Stimulated activated naive CD4-positive, alpha-beta T cell (primary cell): Measurements from ENCODE around the gene PARVA.
A peak's percentile ranks its signal among the peaks of the same experiment; 100 is the strongest.

Source experiments
- DNase-seq, 6 experiments: peaks; one replicate each; lab custom pipeline; 2025; lab: John Stamatoyannopoulos, UW

PARVA gene

DNA sequence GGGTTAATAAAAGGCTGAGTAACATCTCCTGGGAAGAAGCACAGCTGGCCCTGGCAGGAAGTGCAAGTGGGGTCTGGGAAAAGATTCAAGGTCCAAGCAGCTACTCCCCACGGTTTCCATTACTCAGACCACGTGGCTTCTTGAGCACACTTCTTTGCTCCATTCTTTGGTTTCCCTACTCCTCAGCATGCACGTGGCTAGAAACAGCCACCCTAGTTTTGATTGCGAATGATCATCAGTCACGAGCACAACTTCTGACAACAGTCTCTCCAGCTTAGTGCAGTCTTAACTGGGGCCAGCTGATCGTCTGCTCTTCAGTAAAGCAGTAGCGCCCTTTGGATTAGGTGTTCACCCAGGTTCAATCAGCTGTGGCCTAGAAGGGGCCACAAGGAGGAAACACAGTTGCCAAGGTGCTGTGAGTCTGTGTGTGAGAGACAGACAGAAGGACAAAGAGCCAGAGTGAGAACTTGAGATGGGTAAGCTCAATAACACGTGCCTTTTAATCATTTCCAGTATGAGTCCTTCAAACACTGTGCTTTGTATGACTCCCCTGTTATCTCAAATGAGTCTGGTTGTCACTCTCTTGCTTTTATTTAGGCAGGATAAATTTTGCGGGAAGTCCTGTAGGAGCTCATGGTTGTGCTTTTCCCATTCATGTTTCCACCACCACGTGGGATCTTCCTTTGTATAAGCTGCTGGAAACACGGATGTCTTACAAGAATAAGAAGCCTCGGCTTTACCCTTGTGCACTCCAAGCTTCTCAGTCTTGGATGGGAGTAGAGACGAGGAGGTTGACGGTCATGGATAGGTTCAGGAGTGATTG lies 901 bp upstream of the PARVA start:
- no peak for DNase-seq

DNA sequence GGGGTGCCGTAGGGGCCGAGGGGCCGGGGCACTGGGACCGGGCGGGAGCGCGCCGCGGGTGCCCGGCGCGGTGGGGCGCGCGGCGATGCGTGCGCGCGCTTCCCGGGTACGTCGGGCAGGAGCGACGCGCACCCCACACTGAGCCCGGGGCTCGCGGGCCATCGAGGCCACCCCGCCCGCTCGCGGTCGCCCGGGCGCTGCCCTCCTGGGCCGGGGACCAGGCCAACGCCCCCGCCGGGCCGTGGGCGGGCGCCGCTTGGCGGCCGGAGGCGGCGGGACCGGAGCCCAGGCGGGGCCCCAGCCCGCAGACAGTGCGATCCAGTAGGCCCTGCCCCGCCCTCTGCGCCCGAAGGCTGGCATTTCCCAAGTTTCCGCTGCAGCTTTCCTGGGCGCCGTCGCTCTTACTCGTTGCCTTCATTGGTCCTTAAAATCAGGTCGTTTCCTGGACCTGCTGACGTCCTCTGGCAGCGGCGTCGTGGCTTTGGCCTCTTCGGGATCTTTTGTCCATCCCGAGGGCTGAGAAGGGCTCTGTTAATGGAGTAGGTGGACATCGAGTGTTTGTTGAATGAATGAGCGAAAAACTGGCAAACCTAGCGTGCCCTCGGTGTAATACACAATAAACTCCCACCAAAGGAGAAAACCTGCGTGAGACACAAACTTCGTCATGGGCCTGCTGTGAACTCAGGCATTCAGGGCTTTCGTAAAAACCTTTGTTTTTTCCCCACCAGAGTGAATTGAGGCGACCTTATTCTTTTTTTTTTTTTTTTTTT lies 638 bp downstream of the PARVA start:
- DNase-seq: peak in 1 of 6 experiments; percentile 41

DNA sequence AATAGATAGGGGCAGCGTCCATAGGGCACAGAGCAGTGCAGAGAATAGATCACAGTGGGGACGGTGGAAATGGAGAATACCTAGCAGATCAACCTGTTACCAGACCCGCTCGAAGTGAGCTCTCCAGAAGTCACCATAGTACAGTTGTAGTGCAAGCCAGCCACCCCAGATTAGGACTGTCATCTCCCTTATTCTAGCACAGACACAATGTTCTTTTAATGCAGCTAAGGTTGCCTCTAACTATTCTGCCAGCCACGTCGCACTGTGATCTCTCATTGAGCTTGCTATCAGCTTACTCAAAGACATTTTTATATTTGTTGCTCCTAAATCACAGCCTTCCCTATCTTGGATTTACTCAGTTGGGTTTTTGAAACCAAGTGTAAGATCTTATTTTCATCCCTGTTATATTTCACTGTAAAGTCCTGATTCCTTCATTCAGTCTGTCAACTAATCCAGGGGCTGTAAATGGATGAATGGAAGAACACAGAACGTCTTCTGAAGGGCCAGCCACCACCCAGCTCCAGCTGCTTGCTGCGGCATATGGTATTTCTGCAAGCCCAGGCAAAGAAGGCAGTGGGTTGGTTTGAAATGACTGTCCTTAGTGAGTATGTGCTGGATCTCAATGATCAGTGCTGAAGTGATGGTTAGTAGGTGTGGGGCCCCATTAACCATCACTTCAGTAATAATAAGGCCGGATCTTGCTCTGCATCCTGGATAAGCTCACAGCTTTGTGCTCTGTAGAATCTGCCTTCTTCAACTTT lies 3.4 kb downstream of the PARVA start:
- no peak for DNase-seq

DNA sequence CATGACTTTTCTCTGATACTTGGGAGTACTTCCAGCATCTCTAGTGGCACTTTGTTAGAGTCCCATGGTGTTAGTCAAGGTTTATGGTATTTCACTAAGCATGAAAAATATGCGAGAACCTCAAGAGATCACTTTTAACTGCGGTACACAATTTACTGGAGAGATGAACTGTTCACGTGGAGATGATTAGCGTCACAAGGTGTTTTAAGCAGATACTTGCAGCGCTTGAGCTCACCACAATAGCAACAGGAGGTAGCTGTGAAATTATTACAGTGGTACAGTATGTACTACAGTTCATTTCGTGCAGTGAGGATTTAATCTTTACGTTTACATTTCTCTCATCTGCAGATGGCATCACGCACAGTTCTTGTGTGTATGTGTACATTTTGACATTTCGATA lies 4.5 kb downstream of the PARVA start:
- no peak for DNase-seq

DNA sequence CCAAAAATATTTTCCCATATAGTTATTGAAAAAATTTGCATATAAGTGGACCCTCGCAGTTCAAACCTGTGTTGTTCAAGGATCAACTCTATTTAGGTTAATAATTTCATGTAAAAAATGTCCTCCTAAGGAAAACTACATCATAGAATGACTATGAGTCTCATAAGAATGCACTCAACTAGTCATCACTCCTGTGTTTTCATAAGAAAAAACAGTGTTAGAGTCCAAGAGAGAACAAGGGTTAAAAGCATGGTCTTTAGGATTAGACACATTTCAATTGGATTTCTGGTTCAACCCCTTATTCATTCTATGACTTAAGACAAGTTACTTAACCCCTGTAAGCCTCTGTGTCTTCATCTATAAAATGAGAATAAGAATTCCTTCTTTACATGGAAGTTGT lies 5.1 kb downstream of the PARVA start:
- no peak for DNase-seq

DNA sequence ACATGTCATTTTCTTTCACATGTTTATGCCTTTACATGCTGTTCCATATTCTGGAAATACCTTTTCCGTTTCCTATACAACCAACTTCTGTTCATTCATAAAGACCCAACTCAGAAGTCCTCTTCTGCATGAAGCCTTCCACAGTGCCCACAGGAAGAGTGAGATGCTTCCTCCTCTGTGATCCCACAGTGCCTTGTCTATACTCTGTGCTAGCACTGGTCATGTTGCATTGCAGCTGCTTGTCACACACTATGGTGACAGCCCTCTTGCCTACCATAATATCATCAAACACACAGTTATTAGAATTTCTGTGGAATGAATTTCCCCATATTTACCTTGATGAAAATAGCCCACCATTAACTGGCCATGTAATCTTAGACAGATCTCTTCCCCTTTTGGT lies 8.9 kb downstream of the PARVA start:
- DNase-seq: no peak

DNA sequence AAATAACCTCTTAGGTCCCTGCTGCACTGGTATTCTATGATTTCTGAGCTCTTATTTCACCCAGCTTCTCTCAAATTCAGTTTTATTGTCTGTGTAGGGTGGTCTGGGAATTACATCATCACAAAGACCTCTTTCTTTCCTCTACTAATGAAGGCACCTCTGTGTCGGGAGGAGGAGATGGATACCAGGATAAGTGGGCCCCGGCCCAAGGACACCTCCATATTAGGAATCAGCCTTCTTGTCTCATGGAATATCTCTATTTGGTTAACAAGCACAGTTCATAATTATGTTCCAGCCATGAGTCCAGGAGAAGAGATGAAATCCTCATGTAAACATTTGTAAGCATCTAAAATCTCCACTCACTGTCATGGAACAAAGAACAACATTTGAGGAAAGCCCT lies 9.4 kb downstream of the PARVA start:
- no peak for DNase-seq

DNA sequence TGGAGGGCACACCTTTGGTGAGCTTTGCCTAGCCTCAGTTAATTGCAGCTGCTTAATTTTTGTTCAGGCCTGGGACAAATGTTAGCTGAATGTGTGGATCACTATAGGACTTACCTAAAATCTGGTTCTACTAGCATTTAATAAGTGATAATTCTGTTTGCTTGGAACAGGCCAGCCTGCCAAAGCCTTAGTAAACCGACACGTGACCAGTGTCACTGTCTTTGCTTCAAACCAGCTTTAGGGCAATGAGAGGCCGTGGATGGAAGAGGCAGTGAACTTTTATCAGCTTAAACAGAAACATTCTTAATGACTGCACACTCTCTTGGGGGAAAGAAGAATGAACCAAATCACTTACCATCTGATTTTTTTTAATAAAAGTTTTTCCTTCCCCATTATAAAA lies 10.8 kb downstream of the PARVA start:
- no peak for DNase-seq

DNA sequence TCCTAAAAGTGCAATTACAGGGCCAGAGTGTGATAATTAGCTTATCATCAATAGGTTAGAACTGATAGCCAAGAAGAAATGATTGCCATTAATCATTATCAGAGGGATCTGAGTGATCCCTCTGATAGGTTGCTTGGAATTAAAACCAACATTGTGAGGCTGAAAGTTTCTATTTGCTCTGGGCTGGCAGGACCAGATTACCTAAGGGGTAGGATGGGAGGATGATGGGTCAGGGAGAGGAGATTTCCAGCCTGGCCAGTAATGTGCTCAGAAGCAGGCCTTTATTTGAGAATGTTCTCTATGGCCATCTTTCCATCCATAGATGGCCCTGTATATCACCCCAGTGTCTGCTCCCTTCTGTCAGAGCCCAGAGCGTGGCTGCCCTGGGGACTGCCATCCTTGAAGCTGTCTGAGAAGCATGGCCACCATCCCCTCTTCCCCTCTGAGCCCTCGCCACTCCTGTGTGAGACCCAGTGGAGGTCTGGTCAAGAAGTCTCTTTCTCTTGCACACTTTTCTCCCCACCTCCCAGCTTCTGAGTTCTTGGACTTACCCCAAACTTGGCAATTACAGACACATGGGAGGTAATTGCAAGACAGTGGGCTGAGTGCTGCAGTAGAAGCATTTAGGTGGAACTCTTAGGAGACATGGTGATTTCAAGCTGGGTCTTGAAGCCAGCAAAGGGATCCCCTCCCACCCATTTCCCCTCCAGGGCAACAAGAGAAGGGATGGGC lies 11.7 kb downstream of the PARVA start:
- no peak for DNase-seq

DNA sequence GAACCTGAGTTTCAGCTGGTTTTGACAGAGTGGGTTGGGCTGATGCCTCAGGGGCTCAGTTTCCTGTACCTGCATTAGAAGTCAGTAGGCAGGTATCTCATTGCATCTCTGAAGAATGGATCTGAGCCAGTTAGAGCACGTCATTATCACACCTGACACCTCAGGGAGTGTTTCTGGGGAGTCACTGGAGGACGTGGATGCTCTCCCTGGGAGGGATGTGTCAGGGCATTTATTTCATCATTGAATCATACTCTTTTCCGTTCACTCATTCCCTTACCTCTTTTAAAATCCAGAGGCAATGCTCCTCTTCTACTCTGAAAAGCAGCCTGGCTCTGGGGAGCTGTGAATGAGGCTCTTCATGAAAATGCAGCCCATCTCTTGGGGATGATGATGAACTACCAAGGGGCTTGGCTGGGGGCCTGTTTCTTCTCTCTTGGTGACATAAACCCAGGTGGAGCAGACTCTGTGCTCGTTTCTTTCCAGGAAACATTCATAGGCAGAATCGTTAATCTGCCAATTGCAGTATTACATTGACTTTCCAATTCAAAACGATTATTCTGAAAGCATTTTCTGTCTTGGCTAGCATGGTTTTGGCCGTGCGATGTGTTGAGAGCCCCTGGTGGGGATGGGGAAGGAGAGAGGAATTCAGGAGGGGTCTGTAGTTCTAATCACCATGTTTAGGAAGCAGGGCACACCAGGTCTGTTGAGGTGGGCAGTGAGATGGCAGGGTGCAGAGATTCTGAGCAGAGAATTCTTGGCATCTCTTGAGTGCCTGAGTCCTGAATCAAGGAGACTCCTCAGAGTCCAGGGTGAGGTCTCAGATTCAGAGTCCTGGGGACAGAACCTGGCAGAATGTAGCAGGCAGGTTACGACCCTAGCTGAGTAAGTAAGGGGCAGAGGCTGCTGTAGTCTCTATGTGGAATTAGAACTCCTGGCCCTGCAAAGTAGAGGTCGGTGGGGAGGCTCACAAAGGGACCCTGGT lies 12.6 kb downstream of the PARVA start:
- no peak for DNase-seq

DNA sequence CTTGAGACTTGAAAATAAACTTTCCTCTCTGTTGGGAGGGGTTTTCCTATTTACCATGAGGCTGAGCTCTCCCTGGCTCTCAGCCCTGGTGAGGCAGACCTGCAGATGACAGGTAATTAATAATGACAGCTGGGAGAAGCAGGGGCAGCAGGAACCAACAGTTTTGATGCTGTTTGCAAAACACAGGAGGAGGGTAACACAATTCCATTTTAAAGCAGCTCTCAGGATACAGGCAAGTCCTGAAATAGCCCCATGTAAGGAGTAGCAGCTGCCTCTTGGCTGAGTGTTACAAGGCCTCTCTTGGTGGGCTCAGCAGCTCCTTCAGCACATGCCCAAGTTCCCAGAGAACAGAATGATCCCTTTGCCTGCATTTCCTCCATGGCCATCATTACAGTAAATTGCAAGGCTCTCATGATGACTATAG lies 13.3 kb downstream of the PARVA start:
- DNase-seq: no peak

DNA sequence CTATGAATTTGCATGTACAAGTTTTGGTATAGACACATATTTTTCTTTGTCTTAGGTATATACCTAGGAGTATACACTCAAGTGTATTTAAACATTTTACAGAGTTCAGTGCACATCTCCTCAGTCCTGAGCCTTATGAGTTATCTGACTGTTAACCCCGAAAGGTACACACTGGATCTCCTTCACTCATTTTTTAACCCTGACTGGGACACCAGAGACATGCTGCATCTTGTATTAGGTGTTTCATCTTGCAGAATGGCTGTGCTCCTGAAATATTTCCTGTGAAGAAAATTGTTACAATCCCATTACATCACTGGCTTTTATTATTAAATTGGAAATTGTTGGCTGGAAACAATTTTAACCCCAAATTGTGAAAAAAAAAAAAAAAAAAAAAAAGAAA lies 15.3 kb downstream of the PARVA start:
- no peak for DNase-seq

DNA sequence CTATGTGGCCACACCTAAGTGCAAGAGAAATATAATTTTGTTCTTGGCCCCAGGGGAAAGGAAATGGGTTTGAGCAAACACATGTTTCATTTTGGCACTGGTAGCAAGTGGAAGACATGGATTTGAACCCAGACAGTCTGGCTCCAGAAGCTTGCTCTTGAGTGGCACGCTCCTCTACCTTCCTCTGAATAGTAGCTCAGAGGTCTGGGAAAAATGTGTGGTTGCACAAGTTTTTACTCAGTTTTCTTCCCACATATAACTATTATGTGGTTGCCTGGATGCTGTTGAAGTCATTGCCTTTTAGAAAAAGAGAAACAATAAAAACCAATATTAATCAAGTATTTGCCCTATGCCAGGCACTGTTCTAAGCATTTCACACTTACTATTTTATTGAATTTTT lies 16.3 kb downstream of the PARVA start:
- DNase-seq: no peak

DNA sequence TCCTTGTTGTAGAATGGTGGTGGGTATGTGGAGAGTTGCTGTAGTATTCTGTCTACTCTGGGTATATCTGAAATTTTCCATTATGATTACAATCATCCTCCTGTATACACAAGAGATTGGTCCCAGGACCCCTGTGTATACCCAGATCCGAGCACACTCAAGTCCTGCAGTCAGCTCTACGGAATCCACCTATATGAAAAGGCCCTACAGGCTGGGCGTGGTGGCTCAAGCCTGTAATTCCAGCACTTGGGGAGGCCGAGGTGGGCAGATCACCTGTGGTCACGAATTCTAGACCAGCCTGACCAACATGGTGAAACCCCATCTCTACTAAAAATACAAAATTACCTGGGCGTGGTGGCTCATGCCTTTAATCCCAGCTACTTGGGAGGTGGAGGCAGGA lies 17.2 kb downstream of the PARVA start:
- DNase-seq: no peak

DNA sequence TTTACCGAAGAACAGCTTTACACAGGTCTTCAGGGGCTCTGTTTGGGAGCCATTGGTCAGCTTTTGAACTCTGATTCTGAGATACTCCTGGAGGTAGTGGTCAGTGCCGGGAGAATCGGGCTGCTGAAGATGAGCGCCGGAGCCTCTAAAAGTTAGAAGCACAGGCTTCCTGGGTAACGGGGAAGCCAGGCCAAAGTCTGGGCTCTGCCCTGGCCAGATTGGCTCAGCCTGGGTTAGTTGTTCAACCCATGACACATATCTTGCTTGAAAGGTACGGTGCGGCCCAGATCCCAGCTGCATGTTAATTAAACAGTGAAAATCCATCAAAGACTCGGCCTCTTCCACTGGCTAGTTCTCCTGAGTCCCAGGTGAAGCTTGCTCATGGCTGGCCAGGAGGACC lies 18.0 kb downstream of the PARVA start:
- no peak for DNase-seq

DNA sequence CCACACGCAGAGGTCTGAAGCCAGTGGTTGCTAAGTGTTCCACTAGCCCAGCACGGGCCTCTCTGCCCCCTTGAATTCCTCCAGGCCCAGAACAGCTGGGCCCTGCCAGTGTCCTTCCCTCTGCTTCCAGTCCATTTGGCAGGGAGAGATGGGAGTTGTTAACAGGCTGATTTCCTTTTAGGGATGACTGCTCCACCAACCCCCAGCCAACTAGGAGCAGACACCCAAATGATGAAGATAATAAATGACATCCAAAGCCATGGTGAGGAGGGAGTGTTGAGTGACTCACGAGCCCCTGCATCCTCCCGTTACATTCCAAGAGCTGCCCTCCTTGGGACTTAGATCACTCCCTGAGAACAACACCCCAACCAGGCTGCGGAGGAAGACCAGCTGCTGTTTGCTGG lies 20.6 kb downstream of the PARVA start:
- DNase-seq: no peak

DNA sequence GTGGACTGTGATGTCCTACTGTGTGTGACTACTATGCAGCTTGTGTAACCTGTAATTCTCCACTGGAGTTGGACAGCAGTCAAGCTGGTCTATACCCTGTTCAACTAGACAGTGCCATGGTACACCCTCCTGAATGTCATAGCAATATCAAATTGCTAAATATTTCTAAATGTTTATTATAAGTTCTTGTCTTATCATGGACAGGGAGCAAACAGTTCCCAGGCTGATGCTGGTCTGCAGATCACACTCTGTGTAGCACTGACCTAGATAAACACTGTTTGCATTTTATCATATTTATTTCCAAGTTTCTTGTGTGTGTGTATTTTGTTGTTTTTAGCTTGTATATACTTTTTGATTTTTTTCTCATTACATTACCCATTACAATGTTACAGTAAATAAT lies 22.0 kb downstream of the PARVA start:
- DNase-seq: no peak

DNA sequence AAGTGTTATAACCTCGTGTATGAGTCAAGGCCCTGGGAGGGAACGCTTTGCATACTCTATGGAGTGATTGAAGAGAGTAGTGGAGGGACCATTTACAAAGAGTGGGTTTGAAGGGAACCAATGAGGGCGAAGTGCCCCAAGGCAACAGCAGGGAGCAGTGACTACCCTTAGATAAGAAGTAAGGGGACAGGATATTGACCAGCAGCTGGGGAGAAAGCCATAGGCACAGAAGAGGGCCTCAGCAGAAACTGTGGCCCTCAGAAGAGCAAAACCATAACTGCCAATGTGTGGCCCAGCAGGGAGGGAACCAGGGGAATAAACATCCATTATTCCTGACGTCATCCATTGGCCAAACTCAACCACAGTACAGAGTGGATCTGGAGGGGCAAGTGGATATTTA lies 24.7 kb downstream of the PARVA start:
- no peak for DNase-seq

DNA sequence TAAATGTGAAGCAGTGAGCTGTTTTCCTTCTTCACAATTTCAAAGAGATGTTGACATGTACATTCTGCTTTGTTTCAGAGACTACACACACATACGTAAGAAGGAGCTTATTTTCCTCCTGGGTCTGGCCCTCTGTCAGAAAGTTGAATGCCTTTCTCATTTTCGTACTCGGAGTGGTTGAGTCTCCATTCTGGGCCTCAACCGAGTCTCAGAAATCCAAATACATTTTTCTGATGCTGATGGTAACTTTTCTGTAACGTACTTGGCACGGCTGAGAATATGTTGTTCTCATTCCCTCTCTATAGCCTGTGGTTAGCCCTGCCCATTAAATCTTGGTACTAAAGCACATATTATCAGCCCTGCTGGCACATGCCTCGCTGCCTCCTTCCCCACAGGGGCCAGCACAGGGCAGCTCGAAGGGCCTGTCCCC lies 25.3 kb downstream of the PARVA start:
- no peak for DNase-seq

DNA sequence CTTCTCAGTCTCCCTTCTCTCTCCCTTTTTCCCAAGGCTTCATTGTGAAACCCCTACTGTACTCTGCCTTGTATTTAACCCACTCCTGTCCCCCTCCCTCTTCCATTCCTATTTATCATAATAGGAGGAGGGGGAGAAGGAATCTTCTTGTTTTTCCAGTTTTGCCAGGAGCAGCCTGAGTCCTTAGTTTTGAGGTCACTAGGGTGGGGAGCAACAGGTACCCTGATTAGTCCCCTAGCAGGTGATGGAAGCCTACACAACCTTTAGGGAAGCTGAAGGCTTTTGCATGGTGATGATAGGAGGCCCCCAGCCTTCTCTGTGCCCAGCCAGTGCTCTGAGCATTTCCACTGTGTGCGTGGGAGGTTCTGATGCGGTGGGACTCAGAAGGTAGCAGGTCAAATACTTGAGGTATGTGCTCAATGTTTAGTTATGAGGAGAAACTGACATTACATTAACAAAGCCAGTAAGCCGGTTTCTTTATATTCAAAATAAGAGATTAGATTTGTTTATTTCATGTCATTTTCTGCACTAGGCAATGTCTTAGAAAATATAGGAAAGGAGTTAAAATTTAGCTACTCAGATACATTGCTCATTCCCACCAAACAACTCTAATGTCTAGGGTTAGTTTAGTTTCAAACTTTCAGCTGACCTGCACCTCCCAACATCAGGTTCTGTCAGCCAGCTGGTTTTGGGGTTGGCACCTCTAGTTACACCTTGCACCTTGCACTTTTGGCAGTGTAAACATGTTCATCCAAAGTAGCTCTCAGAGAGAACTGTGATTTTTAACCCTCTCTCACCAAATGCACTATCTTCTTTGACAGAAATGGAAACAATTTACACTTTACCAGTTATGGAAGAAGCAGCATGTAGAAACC lies 26.0 kb downstream of the PARVA start:
- DNase-seq: no peak
